NCI-H2029 treated with DMSO at 0.1 percent for 48 hours (cell line): ENCODE measurements around the gene GRAP.
"Not testable (repeated sequence)": the region's sequence is repeated elsewhere in the genome, so short reads cannot be mapped to it uniquely, and the experiment has no call there.

Experiments
- DNase-seq: peaks from one replicate; lab custom pipeline; 2025; lab: John Stamatoyannopoulos, UW

Gene GRAP

GRCh38 chr17:19046782-19047375 is at the start of gene GRAP:
Gene GRAP (minus strand): TSS chr17:19046957. CDS start chr17:19046926, 31 bp downstream.
- not testable (repeated sequence) for DNase-seq

GRCh38 chr17:19093684-19094438 is 47.1 kb upstream of the GRAP start:
- DNase-seq = not testable (repeated sequence)

- DNase-seq = not testable (repeated sequence)
Observed at GRCh38 chr17:19092737-19093683, 46.3 kb upstream of the GRAP start.

GRCh38 chr17:19090058-19090772 is 43.5 kb upstream of the GRAP start:
- not testable (repeated sequence) for DNase-seq

- DNase-seq = not testable (repeated sequence)
Observed at GRCh38 chr17:19088804-19089685, 42.3 kb upstream of the GRAP start.

GRCh38 chr17:19077386-19077785 is 30.6 kb upstream of the GRAP start:
- DNase-seq = not testable (repeated sequence)

GRCh38 chr17:19076398-19077192 is 29.8 kb upstream of the GRAP start:
- not testable (repeated sequence) for DNase-seq

GRCh38 chr17:19070318-19071168 is 23.8 kb upstream of the GRAP start:
- DNase-seq = not testable (repeated sequence)

- not testable (repeated sequence) for DNase-seq
Observed at GRCh38 chr17:19064378-19064777, 17.6 kb upstream of the GRAP start.

- not testable (repeated sequence) for DNase-seq
Observed at GRCh38 chr17:19063326-19063956, 16.7 kb upstream of the GRAP start.

GRCh38 chr17:19062718-19063325 is 16.1 kb upstream of the GRAP start:
- not testable (repeated sequence) for DNase-seq

- not testable (repeated sequence) for DNase-seq
Observed at GRCh38 chr17:19062009-19062717, 15.4 kb upstream of the GRAP start.

GRCh38 chr17:19055447-19055846 is 8.7 kb upstream of the GRAP start:
- DNase-seq = not testable (repeated sequence)

- DNase-seq = not testable (repeated sequence)
Observed at GRCh38 chr17:19048826-19049225, 2.1 kb upstream of the GRAP start.

- not testable (repeated sequence) for DNase-seq
Observed at GRCh38 chr17:19047510-19047909, 753 bp upstream of the GRAP start.

- DNase-seq = not testable (repeated sequence)
Observed at GRCh38 chr17:19044643-19045042, 2.1 kb downstream of the GRAP start.

GRCh38 chr17:19043032-19043431 is 3.7 kb downstream of the GRAP start:
- DNase-seq = not testable (repeated sequence)
